GM19043 (cell line): Measurements from ENCODE around the gene WSCD1.

Experiments used
- ATAC-seq: cut with Tn5 transposase; IDR thresholded peaks from one replicate; pipeline ENCODE4 v1.9.1; 2021; ENCODE audit warnings: low read depth; ENCODE audit not compliant: unreplicated experiment

WSCD1 gene

DNA sequence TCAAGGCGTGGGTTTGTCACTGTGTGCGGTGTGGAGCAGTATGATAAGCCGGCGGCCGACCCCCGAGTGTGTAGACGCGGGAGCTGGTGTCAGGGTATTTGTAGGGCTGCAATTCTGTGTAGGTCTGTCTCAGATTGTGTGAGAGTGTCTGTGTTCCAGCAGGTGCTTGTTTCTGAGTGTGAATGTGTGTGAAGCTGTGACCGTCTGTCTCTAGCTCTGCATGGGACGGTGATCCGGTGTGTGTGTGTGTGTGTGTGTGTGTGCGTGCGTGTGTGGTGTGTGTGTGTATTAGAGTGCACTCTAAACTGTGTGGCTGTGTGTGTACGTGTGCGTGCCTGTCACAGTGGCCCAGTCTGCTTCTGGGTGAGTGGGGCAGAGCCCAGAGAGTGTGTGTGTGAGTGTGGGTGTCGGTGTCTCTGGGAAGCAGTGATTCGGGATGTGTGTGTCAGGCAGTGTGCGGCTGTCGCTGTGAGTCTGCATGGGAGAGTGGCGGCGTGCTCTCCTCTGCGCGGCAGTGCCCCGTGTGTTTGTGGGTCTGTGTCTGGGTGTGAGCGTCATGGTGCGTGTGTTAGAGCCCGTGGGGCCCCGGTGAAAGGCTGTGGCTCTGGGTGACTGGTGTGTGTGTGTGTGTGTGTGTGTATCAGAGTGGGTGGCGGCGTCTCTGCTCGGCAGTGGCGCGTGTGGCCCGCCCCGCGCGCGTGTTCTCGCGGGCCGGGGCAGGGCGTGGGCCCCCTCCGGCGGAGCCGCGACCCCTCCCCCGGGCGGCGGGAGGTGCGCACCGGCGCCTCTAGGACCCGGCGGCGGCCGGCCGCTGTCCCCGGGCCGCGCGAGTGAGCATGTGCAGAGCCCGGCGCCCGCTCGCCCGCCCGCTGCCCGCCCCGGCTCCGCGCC is at the start of gene WSCD1:
Gene WSCD1, plus strand, starts transcription at position 841 of the 891 bp plus-strand sequence. CDS start 10,280 bp downstream, outside the sequence.
- ATAC-seq: no peak

DNA sequence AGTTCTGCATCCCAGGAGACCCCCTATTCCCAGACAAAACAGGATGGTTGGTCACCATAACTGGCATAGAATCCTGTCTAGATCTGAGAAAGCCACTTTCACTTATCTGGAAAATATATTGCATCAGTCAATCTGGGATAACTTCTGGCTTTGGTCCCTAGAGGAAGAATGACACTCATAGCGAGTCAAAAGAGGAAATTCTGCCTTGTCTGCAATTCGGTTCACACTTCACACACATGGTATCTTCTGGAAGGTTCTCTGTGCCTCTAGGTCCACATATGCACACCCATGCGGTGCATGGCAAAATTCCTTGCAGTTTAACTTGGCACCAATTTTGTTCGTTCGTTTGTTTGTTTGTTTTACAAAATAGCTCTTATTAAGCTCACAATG is 49.2 kb upstream of the WSCD1 start:
- ATAC-seq: no peak

DNA sequence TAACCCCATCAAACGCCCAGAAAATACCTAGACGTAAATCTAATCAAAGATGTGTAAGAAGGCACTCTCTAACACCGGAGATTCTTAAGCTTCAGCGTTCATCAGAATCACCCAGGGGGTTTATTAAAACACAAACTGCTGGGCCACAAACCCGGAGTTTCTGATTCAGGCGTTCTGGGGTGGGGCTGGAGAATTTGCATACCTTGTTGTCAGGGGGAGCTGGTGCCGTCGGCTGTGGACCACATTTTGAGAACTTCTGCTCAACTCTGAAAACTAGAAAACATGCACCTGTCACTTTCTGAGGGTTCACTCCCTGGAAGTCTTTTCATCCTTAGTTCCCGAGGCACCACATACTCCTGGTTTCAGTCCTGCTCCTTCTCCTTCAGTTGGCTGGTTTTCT is 48.6 kb upstream of the WSCD1 start:
- no peak for ATAC-seq

DNA sequence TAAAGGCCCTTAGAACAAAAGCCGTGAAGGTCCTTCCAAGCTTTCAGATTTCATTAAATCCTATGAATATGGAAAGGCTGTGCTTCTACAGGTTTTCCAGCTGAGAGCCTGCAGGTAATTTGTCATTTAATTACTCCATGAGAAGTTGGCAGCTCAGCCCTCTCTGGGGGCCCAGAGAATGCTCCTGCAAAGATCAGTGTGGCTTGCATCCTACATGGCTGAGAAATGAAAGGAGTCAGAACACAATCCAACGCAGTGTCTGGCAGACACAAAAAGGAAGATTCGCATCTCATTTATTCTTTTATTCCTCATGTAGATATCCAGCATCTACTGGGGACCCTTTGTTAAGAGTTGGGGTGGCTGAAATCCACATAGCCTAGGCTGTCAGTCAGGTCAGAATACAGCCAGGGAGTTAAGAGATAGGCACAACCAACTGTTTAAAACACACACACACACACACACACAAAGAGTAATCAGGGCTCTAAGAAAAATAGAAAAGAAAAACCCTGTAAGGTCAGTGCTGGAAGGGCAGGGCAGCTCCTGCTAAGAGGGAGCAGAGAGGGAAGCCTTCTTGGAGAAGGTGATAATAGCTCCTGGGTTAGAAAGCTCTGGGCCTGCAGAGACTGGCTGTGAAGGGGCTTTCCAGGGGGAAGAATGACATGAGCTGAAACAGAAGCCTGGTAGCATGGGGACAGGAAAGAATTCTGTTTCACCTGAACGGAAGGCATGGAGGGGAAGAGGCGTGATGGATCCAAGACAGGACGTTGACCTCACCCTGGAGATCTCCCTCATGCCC is 46.9 kb upstream of the WSCD1 start:
- ATAC-seq: no peak

DNA sequence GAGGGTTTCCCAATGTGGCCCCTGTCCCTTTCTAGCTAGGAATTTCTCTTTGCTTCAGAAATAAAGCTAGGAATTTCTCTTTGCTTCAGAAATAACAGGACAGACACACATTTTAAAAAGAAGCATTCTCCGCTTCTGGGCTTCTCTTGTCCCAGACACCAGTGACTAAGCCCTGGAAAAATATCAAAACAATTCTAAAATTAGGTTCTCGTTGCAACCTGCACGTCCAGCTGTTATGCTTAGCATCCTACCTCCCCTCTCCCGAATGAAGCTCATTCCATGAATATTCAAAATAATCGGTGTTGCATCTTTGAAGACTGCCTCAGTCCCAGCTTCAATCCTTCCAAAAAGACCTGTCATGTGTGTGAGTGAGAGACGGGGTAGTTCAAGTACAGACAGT is 45.6 kb upstream of the WSCD1 start:
- no peak for ATAC-seq

DNA sequence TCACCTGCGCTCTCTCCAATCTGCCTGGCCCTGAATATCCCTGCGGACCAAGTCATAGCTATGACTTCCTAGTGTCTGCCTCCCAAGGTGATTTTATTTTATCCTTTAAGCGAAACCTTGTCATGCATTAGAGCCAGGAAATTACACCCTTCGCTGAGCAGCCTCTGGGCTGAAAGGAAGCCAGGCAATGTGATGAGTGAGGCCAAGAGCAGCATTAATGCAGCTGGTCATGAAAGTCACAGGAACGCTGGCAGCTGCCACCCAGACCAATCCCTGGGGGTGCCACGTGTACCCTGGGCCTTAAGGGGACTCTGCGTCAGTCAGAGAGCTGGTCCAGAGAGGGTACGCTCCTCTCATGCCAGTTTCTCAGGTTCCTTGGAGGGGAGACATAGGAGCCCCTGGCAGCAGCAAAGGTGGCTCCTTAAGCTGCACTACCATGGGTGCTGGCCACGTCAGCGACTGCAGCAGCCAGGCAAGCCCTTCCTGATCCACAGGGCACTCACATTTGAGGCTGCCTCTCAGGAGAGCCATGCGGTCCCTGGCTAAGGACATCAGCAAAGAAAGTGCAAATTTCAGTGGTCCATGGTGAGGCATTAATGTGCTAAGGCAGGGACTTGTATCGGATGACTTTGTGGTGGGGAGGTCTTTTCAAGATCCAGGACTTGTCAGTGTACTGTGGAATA is 42.7 kb upstream of the WSCD1 start:
- no peak for ATAC-seq

DNA sequence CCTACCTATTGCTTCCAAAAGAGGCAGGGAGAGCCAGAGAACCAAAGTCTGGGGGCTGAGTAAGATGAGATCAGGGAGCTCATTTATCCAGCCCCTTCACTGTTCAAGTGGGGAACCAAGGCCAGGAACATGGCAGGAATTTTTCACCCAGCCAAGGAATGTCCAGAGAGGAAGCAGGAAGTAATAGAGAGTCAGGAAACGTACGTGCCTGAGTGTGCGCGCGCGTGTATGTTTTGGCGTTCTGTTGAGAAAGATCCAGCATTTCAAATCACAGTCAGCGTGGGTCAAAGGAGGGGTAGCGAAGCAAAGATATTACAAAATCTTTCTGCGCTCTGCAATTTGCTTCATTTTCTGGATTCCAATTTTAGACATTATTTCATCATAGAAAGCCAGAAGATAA is 41.9 kb upstream of the WSCD1 start:
- ATAC-seq: no peak

DNA sequence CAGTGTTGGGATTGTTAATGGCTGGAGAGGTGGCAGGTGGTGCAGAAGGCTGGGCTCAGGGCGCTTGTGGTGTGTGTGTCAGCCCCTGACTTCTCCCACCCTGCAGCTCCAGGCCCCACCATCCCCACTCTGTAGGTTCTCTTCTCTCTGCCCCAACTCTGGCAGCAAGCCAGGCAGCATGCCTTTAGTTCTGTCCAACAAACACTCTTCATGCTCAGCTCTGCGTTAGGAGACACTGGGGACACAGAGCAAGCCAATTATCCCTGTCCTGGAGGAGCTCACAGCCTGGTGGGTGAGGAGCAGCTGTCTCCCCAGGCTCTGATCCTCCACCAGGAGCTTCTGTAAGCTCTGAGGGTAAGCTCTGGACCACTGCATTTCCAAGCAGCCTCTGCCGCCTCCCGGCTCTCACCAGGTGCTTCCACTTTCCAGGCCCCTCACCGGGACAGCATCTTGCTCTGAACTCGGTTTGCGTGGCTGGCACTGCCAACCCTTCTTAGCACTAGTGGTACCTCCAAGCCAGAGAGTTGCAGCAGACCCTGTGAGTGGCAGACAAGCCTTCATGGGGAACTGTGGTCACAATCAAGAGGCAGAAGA is 34.3 kb upstream of the WSCD1 start:
- ATAC-seq: no peak

DNA sequence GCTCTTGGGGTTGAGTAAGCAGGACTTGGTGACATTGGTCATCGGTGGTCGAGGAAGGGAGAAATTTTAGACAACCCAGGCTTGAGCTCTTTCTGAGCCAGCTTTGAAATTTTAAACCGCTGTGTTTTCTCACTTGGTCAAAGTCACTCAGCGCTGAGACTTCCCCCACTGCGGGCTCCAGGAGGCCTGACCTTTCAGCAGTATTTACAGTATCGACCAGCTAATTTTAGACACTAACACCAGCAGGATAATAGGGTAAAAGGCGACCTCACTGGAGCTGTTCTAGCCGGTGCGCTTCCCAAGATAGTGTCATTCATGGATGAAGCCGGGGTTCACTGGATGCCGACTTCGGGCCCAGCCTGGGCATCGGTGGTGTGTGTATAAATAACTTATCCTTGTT is 29.7 kb upstream of the WSCD1 start:
- ATAC-seq: no peak

DNA sequence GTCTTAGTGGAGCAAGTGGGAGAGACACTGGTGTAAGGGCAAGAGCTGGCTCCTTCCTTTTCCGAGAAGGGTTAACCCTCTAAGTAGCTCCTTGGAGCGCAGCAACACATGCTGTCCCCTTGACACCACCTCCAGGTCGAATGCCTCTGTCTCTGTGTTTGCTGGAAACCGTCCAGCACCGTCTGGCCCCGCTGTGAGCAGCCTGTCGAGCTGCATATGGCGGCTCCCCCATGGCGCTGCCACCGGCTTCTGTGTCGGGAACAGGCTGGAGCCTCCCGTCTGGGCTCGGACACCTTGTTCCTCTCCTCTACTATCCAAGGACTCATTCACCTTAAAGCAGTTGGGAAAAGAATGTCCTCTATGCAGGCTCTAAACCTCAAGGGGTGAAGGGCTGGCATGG is 28.9 kb upstream of the WSCD1 start:
- ATAC-seq: no peak

DNA sequence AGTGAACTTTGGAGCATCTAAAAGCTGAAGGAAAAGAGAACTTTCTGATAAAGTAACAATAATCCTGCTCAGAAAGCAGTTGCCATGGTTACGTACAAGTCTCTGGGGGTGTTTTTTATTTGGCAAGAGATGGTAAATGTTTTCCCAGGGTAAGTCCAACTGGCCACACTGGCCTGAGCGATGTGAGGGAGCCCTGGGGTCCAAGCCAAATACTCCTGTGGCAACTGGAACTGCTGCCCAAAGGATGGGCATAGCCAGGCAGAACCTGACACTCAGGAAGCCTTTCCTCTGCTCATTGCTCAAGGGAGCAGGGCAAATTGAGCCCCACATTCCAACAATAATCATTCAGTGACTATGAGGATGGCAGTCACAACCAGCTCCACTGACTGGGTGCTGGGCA is 26.8 kb upstream of the WSCD1 start:
- no peak for ATAC-seq

DNA sequence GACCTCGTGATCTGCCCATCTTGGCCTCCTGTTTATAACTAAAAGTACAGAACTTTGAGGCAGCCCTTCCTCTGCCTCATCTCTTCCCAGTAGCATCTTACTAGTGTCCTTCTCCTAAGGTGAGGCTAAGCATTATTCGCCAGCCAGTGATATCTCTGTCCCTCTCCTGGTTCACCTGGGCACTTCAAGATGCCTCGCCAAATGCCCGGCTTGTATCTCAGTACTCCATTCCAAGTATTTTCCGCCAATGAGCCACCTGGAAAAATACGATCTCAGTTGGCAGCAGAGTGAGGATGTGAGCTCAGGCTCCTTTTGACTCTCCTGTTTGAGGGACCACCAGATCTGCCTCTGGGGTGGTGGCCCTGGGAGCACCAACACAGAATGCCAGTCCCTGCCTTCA is 25.9 kb upstream of the WSCD1 start:
- no peak for ATAC-seq

DNA sequence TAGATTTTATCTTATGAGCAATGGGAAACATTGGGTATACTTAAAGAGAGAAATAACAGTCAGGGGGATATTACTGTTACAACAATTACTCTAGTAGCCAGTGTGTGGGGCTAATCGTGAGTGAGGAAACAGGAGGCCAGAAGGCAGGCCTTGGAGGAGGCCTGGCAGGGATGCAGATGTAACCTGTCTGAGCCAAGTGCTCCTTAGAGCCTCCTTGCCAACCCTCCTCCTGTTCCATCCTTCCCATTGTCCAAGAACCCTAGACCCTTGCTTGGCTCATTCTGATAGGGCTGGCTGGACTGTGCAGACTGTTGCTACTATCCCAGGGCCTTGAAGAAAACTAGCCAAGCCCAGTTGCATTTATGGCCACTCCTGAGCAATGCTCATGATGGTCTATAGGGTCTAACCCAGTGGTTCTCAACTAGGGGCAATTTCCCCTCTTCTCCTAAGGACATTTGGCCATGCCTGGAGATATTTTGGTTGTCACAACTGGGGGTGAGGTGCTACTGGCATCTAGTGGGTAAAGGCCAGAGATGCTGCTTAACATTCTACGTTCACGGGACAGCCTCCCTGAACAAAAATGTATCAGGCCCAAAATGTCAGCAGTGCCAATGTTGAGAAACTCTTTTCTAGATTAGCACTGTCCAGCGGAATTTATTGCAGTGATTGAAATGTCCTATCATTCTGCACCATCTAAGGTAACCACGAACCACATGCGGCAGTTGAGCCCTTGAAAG is 24.4 kb upstream of the WSCD1 start:
- no peak for ATAC-seq

DNA sequence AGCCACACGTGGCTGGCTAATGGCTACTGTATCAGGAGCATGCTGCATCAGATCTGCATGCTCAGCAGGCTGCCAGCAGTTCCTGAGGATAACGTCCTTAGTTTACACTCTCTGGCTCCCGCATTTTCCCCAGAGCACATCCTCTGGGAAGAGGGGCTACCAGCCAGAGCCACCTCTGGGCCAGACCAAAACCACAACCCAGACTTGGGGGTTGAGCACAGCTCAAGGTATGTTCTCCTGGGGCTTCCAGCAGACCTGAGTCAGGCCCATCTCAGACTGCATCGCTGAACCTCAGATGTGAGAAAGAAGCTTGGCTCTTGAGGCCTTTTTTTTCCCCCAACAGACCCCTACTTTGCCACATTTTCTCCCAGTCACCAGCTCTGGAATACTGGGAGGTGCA is 23.7 kb upstream of the WSCD1 start:
- ATAC-seq: no peak

DNA sequence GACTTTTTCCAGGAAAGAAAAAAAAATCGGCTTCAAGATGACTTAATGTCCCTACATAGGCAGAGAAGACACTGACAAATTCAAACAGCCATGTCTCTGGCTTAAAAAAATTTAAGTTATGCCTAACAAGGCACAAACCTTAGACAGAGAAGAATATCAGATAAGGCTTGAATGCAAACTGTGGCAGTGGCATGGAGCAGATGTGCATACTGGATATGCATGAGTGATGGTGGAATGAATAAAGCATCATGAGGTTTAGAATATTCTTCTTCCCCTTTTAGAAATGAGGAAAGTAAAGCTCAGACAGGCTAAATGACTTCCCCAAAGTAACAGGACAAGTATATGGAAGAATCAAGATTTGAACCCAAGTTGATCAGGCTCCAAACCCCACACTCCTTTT is 23.2 kb upstream of the WSCD1 start:
- no peak for ATAC-seq

DNA sequence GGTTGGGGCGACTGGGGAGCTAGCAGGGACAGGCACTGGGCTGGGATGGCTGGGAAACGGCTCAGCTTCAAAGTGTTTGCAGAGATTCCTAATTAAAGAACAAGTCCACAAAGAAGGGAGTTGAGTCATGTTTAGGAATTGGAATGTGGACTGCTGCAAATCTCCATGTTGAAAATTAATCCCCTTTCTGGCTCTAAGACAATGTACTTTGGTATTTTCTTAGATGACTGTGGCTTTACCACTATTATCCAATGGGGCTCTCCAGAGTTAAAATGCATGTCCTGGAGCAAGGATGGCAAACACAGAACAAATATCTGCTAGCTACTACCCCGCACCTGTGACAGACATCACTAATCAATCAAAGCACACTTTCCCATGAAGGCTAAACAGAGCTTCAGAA is 22.2 kb upstream of the WSCD1 start:
- no peak for ATAC-seq

DNA sequence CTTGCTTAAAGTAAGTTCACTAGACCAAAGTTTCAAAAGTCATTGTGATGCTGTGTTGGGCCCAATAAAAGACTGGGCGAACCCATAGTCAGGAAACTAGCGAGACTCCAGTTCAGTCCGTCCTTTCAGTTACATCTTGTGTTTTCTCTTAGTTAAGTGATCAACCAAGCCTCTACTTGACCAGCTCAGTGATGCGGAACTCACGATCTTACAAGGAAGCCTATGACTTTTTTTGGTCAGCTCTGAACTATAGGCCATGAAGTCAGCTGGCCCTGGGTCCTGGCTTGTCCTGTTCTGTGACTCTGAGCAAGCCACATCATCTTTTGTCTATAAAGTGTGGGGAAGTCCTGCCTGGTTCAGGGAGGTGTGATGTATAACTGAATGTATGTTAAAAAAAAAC is 21.7 kb upstream of the WSCD1 start:
- no peak for ATAC-seq

DNA sequence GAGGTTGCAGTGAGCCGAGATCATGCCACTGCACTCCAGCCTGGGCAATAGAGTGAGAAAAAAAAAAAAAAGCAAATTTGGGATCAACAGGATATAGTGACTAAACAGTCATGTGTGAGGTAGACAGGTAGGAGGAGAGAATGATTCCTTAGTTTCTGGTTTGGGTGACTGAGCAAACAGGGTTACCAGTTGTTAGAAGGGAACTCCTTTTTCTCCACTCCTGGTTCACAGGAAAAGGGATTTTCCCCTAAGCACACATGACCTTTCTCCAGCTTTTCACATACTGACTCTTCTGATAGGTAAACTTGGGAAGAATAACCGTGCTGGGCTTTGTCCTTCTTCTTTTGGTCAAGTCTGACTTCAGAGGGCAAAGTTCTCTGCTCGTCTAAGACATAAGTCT is 17.3 kb upstream of the WSCD1 start:
- ATAC-seq: no peak

DNA sequence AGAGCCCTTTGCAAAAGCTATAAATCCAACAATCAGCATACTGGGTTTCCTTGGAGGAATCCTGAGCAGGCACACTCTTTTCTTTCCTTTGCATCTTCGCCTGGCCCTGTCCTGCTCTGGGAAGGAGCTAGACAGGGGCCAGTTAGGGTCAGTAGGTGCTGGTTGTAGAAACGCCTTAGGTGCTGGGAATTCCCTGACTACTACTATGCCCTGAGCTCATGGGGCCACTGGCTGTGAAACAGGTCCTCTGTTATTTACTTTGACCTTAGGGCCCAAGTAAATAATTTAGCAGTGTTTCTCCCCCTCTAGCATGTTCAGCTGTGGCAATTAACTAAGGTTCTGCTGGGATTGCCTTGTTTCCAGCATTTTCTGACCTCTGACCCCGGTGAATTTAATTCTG is 15.8 kb upstream of the WSCD1 start:
- no peak for ATAC-seq

DNA sequence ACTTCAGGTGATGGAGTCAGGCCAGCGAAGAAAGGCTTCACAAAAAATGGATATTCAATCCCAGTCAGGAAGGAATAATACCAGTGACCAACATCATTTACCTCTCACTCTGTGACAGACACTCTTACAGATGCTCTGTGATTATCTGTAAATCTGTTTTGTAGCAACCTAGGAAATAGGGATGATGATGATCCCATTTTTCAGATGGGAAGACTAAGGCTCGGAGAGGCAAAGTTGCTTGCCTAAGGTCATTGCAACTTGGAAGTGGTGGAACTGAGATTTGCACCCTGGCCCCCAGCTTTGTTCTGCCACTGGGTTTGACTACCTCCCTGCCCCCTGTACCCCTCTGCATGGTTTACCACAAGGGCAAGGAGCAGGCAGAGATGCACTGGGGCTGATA is 14.1 kb upstream of the WSCD1 start:
- no peak for ATAC-seq
